Spinal cord (tissue), 10 donors: ENCODE data around the gene PRDM5. TPM values are rescaled to one million over a fixed set of nuclear protein-coding genes. Genes with fewer than 3 reads are reported as not detected.

Experiments
- DNase-seq, 6 donors: peaks; one replicate each; pipeline versions ENCODE4 v3.0.0 to v3.0.0-alpha.2; 2013 to 2015; ENCODE audit warnings: low spot score in 6 of 6, low read depth in 4 of 6
- H3K27ac ChIP-seq: one replicate; pipeline ENCODE4 v1.5.1; 2013; ENCODE audit warnings: low read depth, low read length, control low read depth
- H3K27me3 ChIP-seq: one replicate; pipeline ENCODE4 v1.6.1; 2013; ENCODE audit warnings: low read length; ENCODE audit not compliant: control insufficient read depth, insufficient read depth
- H3K36me3 ChIP-seq: one replicate; pipeline ENCODE4 v1.6.1; 2013; ENCODE audit warnings: low read length; ENCODE audit not compliant: control insufficient read depth, insufficient read depth
- H3K4me1 ChIP-seq: one replicate; pipeline ENCODE4 v1.6.1; 2013; ENCODE audit warnings: low read length; ENCODE audit not compliant: control insufficient read depth, insufficient read depth
- H3K4me3 ChIP-seq: one replicate; pipeline ENCODE4 v1.5.1; 2013; ENCODE audit warnings: low read depth, low read length, control low read depth
- H3K9me3 ChIP-seq: one replicate; pipeline ENCODE4 v1.6.1; 2013; ENCODE audit warnings: low read length; ENCODE audit not compliant: control insufficient read depth, insufficient read depth
- WGBS: methylation state at CpG from one replicate; pipeline ENCODE4 v1.1.5; 2013; ENCODE audit warnings: missing lambda C conversion rate; ENCODE audit not compliant: insufficient coverage; 5-methylcytosine and 5-hydroxymethylcytosine counted together
- polyA plus RNA-seq, 2 donors: library from polyadenylated mRNA; unstranded; fragments of 120-200 nt; gene quantifications; one replicate each; pipeline ENCODE4 v1.2.1, GENCODE V29; 2013; ENCODE audit not compliant: insufficient read length in 2 of 2
- total RNA-seq, 2 donors: library from RNA; depleted of rRNA in 1 of 2; stranded (reverse); fragments of 120-200 nt in 1 of 2; fragments of >200 nt in 1 of 2; gene quantifications; one replicate each; pipeline versions ENCODE4 v1.2.3 to v1.2.4, GENCODE V29; 2013 to 2014
- donor health status: healthy.

The PRDM5 gene
- total and polyA plus RNA-seq, 4 donors = 10.5 to 57.1 (median 33.7) TPM

- DNase-seq = no peak
- Histone ChIP-seq H3K4me1 (no peaks in the 10 kb centered on the region), H3K27me3 (no peaks in the 10 kb centered on the region), H3K4me3 (no peak overlapping the region), H3K9me3 (no peaks in the 10 kb centered on the region), H3K36me3 (no peaks in the 10 kb centered on the region), H3K27ac (no peak overlapping the region)
- no CpG with 5 or more reads among the region's 4 CpGs for WGBS
These were observed 191.7 kb downstream of the PRDM5 start for GRCh38 chr4:120730777-120731320.

GRCh38 chr4:120728892-120729675 lies 193.4 kb downstream of the PRDM5 start:
- Histone ChIP-seq H3K9me3 (no peaks in the 10 kb centered on the region), H3K4me3 (no peak overlapping the region), H3K27ac (no peak overlapping the region), H3K36me3 (no peaks in the 10 kb centered on the region), H3K27me3 (no peaks in the 10 kb centered on the region), H3K4me1 (no peaks in the 10 kb centered on the region)
- 80% methylated on average over 2 of the region's 4 CpGs for WGBS
- no peak for DNase-seq

GRCh38 chr4:120725639-120726580 lies 196.6 kb downstream of the PRDM5 start:
- Histone ChIP-seq H3K4me1 (no peaks in the 10 kb centered on the region), H3K36me3 (no peaks in the 10 kb centered on the region), H3K4me3 (no peak overlapping the region), H3K27ac (no peak overlapping the region), H3K9me3 (no peaks in the 10 kb centered on the region), H3K27me3 (no peaks in the 10 kb centered on the region)
- 81% methylated on average over 3 of the region's 6 CpGs for WGBS
- no peak for DNase-seq

- WGBS = no CpG with 5 or more reads among the region's 2 CpGs
- no peaks in the 10 kb centered on the region for H3K9me3 ChIP-seq
- H3K4me3 ChIP-seq = no peak overlapping the region
- no peaks in the 10 kb centered on the region for H3K4me1 ChIP-seq
- no peaks in the 10 kb centered on the region for H3K27me3 ChIP-seq
- H3K36me3 ChIP-seq = no peaks in the 10 kb centered on the region
- no peak overlapping the region for H3K27ac ChIP-seq
- no peak for DNase-seq
These were observed 197.9 kb downstream of the PRDM5 start for GRCh38 chr4:120724656-120725055.

GRCh38 chr4:120723986-120724385 lies 198.5 kb downstream of the PRDM5 start:
- no peak for DNase-seq
- Histone ChIP-seq H3K27ac (no peak overlapping the region), H3K36me3 (no peaks in the 10 kb centered on the region), H3K27me3 (no peaks in the 10 kb centered on the region), H3K4me1 (no peaks in the 10 kb centered on the region), H3K4me3 (no peak overlapping the region), H3K9me3 (no peaks in the 10 kb centered on the region)
- no CpG with 5 or more reads among the region's 2 CpGs for WGBS

- Histone ChIP-seq H3K4me3 (no peak overlapping the region), H3K4me1 (no peaks in the 10 kb centered on the region), H3K9me3 (no peaks in the 10 kb centered on the region), H3K36me3 (no peaks in the 10 kb centered on the region), H3K27me3 (no peaks in the 10 kb centered on the region), H3K27ac (no peak overlapping the region)
- no peak for DNase-seq
- WGBS = no CpG with 5 or more reads among the region's 3 CpGs
These were observed 199.4 kb downstream of the PRDM5 start for GRCh38 chr4:120723105-120723504.

- no peak for DNase-seq
- Histone ChIP-seq H3K9me3 (no peaks in the 10 kb centered on the region), H3K4me1 (no peaks in the 10 kb centered on the region), H3K27ac (no peak overlapping the region), H3K4me3 (no peak overlapping the region), H3K27me3 (no peaks in the 10 kb centered on the region), H3K36me3 (no peaks in the 10 kb centered on the region)
- WGBS = 92% methylated on average over 6 of the region's 7 CpGs
These were observed 199.9 kb downstream of the PRDM5 start for GRCh38 chr4:120722655-120723054.

- Histone ChIP-seq H3K36me3 (no peaks in the 10 kb centered on the region), H3K27me3 (no peaks in the 10 kb centered on the region), H3K4me1 (no peaks in the 10 kb centered on the region), H3K27ac (no peak overlapping the region), H3K9me3 (no peaks in the 10 kb centered on the region), H3K4me3 (no peak overlapping the region)
- WGBS = no CpG with 5 or more reads among the region's 5 CpGs
- DNase-seq = no peak
These were observed 202.1 kb downstream of the PRDM5 start for GRCh38 chr4:120720354-120720934.

GRCh38 chr4:120718979-120719566 lies 203.5 kb downstream of the PRDM5 start:
- H3K36me3 ChIP-seq = no peaks in the 10 kb centered on the region
- H3K4me1 ChIP-seq = no peaks in the 10 kb centered on the region
- H3K4me3 ChIP-seq = no peak overlapping the region
- no peaks in the 10 kb centered on the region for H3K27me3 ChIP-seq
- no peak overlapping the region for H3K27ac ChIP-seq
- H3K9me3 ChIP-seq = no peaks in the 10 kb centered on the region
- WGBS = 80% methylated on average over 1 of the region's 5 CpGs
- DNase-seq = peak in 2 of 6 donors; percentile 37 to 57
